GM19328 (cell line): ENCODE results near the gene DMD.
"Not testable (repeated sequence)": the region's sequence is repeated elsewhere in the genome, so short reads cannot be mapped to it uniquely, and the experiment has no call there.

ENCODE experiments used
- ATAC-seq: cut with Tn5 transposase; IDR thresholded peaks from one replicate; pipeline ENCODE4 v1.9.1; 2021; ENCODE audit warnings: mild to moderate bottlenecking, moderate library complexity; ENCODE audit not compliant: unreplicated experiment

The DMD gene

GRCh38 chrX:31653422-31653821, 1557.9 kb downstream of the DMD start:
- no peak for ATAC-seq

- no peak for ATAC-seq
These were observed 1558.7 kb downstream of the DMD start for GRCh38 chrX:31652650-31653049.

- no peak for ATAC-seq
These were observed 1562.1 kb downstream of the DMD start for GRCh38 chrX:31649201-31649600.

- no peak for ATAC-seq
These were observed 1578.0 kb downstream of the DMD start for GRCh38 chrX:31633349-31633748.

- ATAC-seq, result no peak
These were observed 1582.2 kb downstream of the DMD start for GRCh38 chrX:31629195-31629594.

- ATAC-seq, result no peak
These were observed 1602.2 kb downstream of the DMD start for GRCh38 chrX:31609130-31609529.

GRCh38 chrX:31608638-31609037, 1602.7 kb downstream of the DMD start:
- ATAC-seq, result no peak

- ATAC-seq, result no peak
These were observed 1604.6 kb downstream of the DMD start for GRCh38 chrX:31606771-31607170.

- ATAC-seq, result peak; percentile 72
These were observed 1606.6 kb downstream of the DMD start for GRCh38 chrX:31604629-31605221.

- no peak for ATAC-seq
These were observed 1607.8 kb downstream of the DMD start for GRCh38 chrX:31603411-31604120.

GRCh38 chrX:31600823-31601222, 1610.5 kb downstream of the DMD start:
- no peak for ATAC-seq

- no peak for ATAC-seq
These were observed 1618.0 kb downstream of the DMD start for GRCh38 chrX:31593353-31593752.

GRCh38 chrX:31591355-31591754, 1620.0 kb downstream of the DMD start:
- no peak for ATAC-seq

- ATAC-seq, result no peak
These were observed 1620.7 kb downstream of the DMD start for GRCh38 chrX:31590581-31591114.

GRCh38 chrX:31589503-31589902, 1621.8 kb downstream of the DMD start:
- no peak for ATAC-seq

GRCh38 chrX:31588355-31588754, 1623.0 kb downstream of the DMD start:
- ATAC-seq, result no peak

- not testable (repeated sequence) for ATAC-seq
These were observed 1627.5 kb downstream of the DMD start for GRCh38 chrX:31583892-31584291.

- ATAC-seq, result no peak
These were observed 1630.6 kb downstream of the DMD start for GRCh38 chrX:31580726-31581125.

GRCh38 chrX:31580227-31580626, 1631.1 kb downstream of the DMD start:
- no peak for ATAC-seq

- no peak for ATAC-seq
These were observed 1639.0 kb downstream of the DMD start for GRCh38 chrX:31572360-31572759.

GRCh38 chrX:31570658-31571057, 1640.7 kb downstream of the DMD start:
- no peak for ATAC-seq

- no peak for ATAC-seq
These were observed 1647.6 kb downstream of the DMD start for GRCh38 chrX:31563792-31564191.
